Ureter (tissue), 1 donor: ENCODE measurements around the gene MBNL3. TPM values are rescaled to one million over a fixed set of nuclear protein-coding genes. Genes with fewer than 3 reads are reported as not detected.
"Not testable (repeated sequence)": the region's sequence is repeated elsewhere in the genome, so short reads cannot be mapped to it uniquely, and the experiment has no call there.

Source experiments
- DNase-seq: peaks from one replicate; pipeline ENCODE4 v3.0.0-alpha.2; 2020; ENCODE audit warnings: low spot score
- total RNA-seq: library from RNA; stranded (reverse); gene quantifications from one replicate; pipeline ENCODE4 v1.2.4, GENCODE V29; 2023
- donor health status: DM: yes; HTN: yes; CAD: no.

MBNL3 gene
- total RNA-seq, 1 donor from 2014 or later, result 85.1 TPM

- no peak for DNase-seq
Measured at GRCh38 chrX:132474544-132475248, 14.1 kb downstream of the MBNL3 start.

GRCh38 chrX:132472397-132472796 lies 16.4 kb downstream of the MBNL3 start:
- DNase-seq, result no peak

GRCh38 chrX:132470831-132471230 lies 18.0 kb downstream of the MBNL3 start:
- no peak for DNase-seq

GRCh38 chrX:132470179-132470578 lies 18.7 kb downstream of the MBNL3 start:
- no peak for DNase-seq

GRCh38 chrX:132468454-132468853 lies 20.4 kb downstream of the MBNL3 start:
- DNase-seq, result no peak

GRCh38 chrX:132467989-132468388 lies 20.8 kb downstream of the MBNL3 start:
- DNase-seq, result no peak

- DNase-seq, result no peak
Measured at GRCh38 chrX:132467026-132467425, 21.8 kb downstream of the MBNL3 start.

GRCh38 chrX:132463411-132463810 lies 25.4 kb downstream of the MBNL3 start:
- DNase-seq, result no peak

GRCh38 chrX:132461886-132462285 lies 27.0 kb downstream of the MBNL3 start:
- no peak for DNase-seq

- no peak for DNase-seq
Measured at GRCh38 chrX:132452911-132453550, 35.8 kb downstream of the MBNL3 start.

- DNase-seq, result not testable (repeated sequence)
Measured at GRCh38 chrX:132445909-132446308, 42.9 kb downstream of the MBNL3 start.

- DNase-seq, result no peak
Measured at GRCh38 chrX:132444936-132445335, 43.9 kb downstream of the MBNL3 start.

- no peak for DNase-seq
Measured at GRCh38 chrX:132443196-132444135, 45.4 kb downstream of the MBNL3 start.

GRCh38 chrX:132442691-132443090 lies 46.1 kb downstream of the MBNL3 start:
- DNase-seq, result no peak

- no peak for DNase-seq
Measured at GRCh38 chrX:132435222-132435621, 53.6 kb downstream of the MBNL3 start.

GRCh38 chrX:132433551-132433950 lies 55.3 kb downstream of the MBNL3 start:
- no peak for DNase-seq

- no peak for DNase-seq
Measured at GRCh38 chrX:132433001-132433400, 55.8 kb downstream of the MBNL3 start.

GRCh38 chrX:132428896-132429295 lies 59.9 kb downstream of the MBNL3 start:
- DNase-seq, result no peak

GRCh38 chrX:132426695-132427281 lies 62.0 kb downstream of the MBNL3 start:
- no peak for DNase-seq

GRCh38 chrX:132425744-132426318 lies 63.0 kb downstream of the MBNL3 start:
- no peak for DNase-seq

- no peak for DNase-seq
Measured at GRCh38 chrX:132423323-132423722, 65.5 kb downstream of the MBNL3 start.

- DNase-seq, result no peak
Measured at GRCh38 chrX:132415012-132415411, 73.8 kb downstream of the MBNL3 start.
